COLO829 (cell line): ENCODE data around the gene C2CD3.
"Not testable (repeated sequence)": the region's sequence is repeated elsewhere in the genome, so short reads cannot be mapped to it uniquely, and the experiment has no call there.

Experiments used
- DNase-seq: peaks from one replicate; pipeline ENCODE4 v3.0.0; 2012; ENCODE audit warnings: low spot score

Gene C2CD3

GRCh38 chr11:74004759-74005615, 165.8 kb downstream of the C2CD3 start:
- DNase-seq: no peak

GRCh38 chr11:74004046-74004695, 166.6 kb downstream of the C2CD3 start:
- DNase-seq: no peak

GRCh38 chr11:74002832-74003231, 168.0 kb downstream of the C2CD3 start:
- no peak for DNase-seq

- no peak for DNase-seq
These were observed 168.9 kb downstream of the C2CD3 start for GRCh38 chr11:74001822-74002286.

GRCh38 chr11:74000307-74001133, 170.3 kb downstream of the C2CD3 start:
- no peak for DNase-seq

- DNase-seq: no peak
These were observed 171.1 kb downstream of the C2CD3 start for GRCh38 chr11:73999581-74000306.

- DNase-seq: no peak
These were observed 171.8 kb downstream of the C2CD3 start for GRCh38 chr11:73998846-73999575.

GRCh38 chr11:73997120-73997770, 173.6 kb downstream of the C2CD3 start:
- no peak for DNase-seq

- no peak for DNase-seq
These were observed 174.5 kb downstream of the C2CD3 start for GRCh38 chr11:73996161-73996747.

GRCh38 chr11:73995731-73996130, 175.1 kb downstream of the C2CD3 start:
- DNase-seq: no peak

GRCh38 chr11:73995247-73995646, 175.6 kb downstream of the C2CD3 start:
- no peak for DNase-seq

GRCh38 chr11:73991471-73992006, 179.3 kb downstream of the C2CD3 start:
- DNase-seq: no peak

GRCh38 chr11:73990730-73991129, 180.1 kb downstream of the C2CD3 start:
- DNase-seq: no peak

- DNase-seq: no peak
These were observed 181.6 kb downstream of the C2CD3 start for GRCh38 chr11:73989156-73989555.

- no peak for DNase-seq
These were observed 182.6 kb downstream of the C2CD3 start for GRCh38 chr11:73988227-73988626.

- DNase-seq: not testable (repeated sequence)
These were observed 185.1 kb downstream of the C2CD3 start for GRCh38 chr11:73985661-73986060.

GRCh38 chr11:73983741-73984538, 186.9 kb downstream of the C2CD3 start:
- no peak for DNase-seq

GRCh38 chr11:73982990-73983740, 187.6 kb downstream of the C2CD3 start:
- peak; percentile 75 for DNase-seq
